Measurements from ENCODE around the gene ANKK1.

Gene ANKK1

GRCh38 chr11:113378692-113379091 lies 8.9 kb upstream of the ANKK1 start:
- H3K4me3 ChIP-seq (ENCODE audit: low read depth, low read length), result no peak overlapping the region
- TF ChIP-seq, protein P1, sequence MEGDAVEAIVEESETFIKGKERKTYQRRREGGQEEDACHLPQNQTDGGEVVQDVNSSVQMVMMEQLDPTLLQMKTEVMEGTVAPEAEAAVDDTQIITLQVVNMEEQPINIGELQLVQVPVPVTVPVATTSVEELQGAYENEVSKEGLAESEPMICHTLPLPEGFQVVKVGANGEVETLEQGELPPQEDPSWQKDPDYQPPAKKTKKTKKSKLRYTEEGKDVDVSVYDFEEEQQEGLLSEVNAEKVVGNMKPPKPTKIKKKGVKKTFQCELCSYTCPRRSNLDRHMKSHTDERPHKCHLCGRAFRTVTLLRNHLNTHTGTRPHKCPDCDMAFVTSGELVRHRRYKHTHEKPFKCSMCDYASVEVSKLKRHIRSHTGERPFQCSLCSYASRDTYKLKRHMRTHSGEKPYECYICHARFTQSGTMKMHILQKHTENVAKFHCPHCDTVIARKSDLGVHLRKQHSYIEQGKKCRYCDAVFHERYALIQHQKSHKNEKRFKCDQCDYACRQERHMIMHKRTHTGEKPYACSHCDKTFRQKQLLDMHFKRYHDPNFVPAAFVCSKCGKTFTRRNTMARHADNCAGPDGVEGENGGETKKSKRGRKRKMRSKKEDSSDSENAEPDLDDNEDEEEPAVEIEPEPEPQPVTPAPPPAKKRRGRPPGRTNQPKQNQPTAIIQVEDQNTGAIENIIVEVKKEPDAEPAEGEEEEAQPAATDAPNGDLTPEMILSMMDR (IDR thresholded peaks at IDR 0.05; ENCODE audit: low read depth, low read length), result no peak
- TF ChIP-seq MAX (IDR thresholded peaks at IDR 0.05; ENCODE audit: low read depth, low read length), result no peak
- TF ChIP-seq POLR2A (IDR thresholded peaks at IDR 0.05; ENCODE audit: extremely low read depth, insufficient read length), result no peak
- DNase-seq (ENCODE audit: low read depth), result no peak

- no peak overlapping the region for H3K4me3 ChIP-seq (ENCODE audit: low read depth, low read length)
- DNase-seq (ENCODE audit: low read depth), result no peak
- TF ChIP-seq, protein P1 (IDR thresholded peaks at IDR 0.05; ENCODE audit: low read depth, low read length), result no peak
- TF ChIP-seq MAX (IDR thresholded peaks at IDR 0.05; ENCODE audit: low read depth, low read length) (no peak), POLR2A (IDR thresholded peaks at IDR 0.05; ENCODE audit: extremely low read depth, insufficient read length) (no peak)
Observed at GRCh38 chr11:113382121-113382520, 5.5 kb upstream of the ANKK1 start.

DNA sequence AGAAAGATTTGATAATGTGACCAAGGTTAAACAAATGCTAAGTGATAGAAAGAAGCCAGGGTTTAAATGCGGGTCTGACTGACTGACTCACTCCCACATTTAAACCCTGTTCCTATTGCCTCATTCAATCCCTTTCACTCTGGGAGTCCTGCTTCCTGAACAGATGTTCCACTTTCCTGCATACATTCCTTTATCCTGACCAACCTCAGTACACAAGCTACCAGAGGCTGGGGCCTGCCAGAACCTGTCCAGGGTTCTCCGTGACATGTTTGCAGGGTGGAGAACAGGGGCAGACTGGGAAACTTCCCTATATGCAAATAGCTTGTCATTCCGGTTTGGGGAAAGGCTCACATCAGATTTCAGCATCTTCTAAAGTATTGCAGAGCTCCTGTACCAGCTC lies 3.0 kb upstream of the ANKK1 start:
- TF ChIP-seq MAX (IDR thresholded peaks at IDR 0.05; ENCODE audit: low read depth, low read length) (no peak), POLR2A (IDR thresholded peaks at IDR 0.05; ENCODE audit: extremely low read depth, insufficient read length) (no peak), MYC (IDR thresholded peaks at IDR 0.05; ENCODE audit: low read depth, low read length) (no peak)
- TF ChIP-seq, protein P1 (IDR thresholded peaks at IDR 0.05; ENCODE audit: low read depth, low read length), result no peak
- DNase-seq (ENCODE audit: low read depth), result no peak
- no peak overlapping the region for H3K4me3 ChIP-seq (ENCODE audit: low read depth, low read length)

GRCh38 chr11:113385749-113386148 lies 1.8 kb upstream of the ANKK1 start:
- no peak overlapping the region for H3K4me3 ChIP-seq (ENCODE audit: low read depth, low read length)
- no peak for DNase-seq (ENCODE audit: low read depth)
- no peak for TF ChIP-seq MAX (IDR thresholded peaks at IDR 0.05; ENCODE audit: low read depth, low read length)
- no peak for TF ChIP-seq MYC (IDR thresholded peaks at IDR 0.05; ENCODE audit: low read depth, low read length)
- TF ChIP-seq, protein P1 (IDR thresholded peaks at IDR 0.05; ENCODE audit: low read depth, low read length), result no peak
- no peak for TF ChIP-seq POLR2A (IDR thresholded peaks at IDR 0.05; ENCODE audit: extremely low read depth, insufficient read length)

DNA sequence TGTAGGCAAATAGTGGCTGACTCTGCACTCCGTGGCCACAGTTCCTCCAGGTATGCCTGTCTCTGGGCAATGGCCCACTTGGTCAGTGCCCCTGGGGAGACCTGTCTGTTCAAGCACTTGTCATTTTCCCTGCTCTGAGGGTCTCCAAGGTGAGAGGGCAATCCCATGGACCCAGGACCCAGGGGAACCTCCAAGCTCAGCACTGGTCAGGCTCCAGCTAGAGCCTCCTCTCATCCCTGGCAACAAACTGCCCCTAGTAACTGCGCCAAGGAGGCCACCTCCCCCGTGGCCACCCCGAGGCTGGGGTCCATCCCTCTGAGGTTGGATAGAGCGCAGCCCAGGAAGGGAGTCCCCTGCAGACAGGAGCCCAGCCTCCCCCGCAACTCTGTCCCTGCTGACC lies 713 bp upstream of the ANKK1 start:
- no peak for TF ChIP-seq MAX (IDR thresholded peaks at IDR 0.05; ENCODE audit: low read depth, low read length)
- TF ChIP-seq POLR2A (IDR thresholded peaks at IDR 0.05; ENCODE audit: extremely low read depth, insufficient read length), result no peak
- TF ChIP-seq MYC (IDR thresholded peaks at IDR 0.05; ENCODE audit: low read depth, low read length), result no peak
- TF ChIP-seq, protein P1 (IDR thresholded peaks at IDR 0.05; ENCODE audit: low read depth, low read length), result no peak
- no peak for DNase-seq (ENCODE audit: low read depth)
- H3K4me3 ChIP-seq (ENCODE audit: low read depth, low read length), result no peak overlapping the region

DNA sequence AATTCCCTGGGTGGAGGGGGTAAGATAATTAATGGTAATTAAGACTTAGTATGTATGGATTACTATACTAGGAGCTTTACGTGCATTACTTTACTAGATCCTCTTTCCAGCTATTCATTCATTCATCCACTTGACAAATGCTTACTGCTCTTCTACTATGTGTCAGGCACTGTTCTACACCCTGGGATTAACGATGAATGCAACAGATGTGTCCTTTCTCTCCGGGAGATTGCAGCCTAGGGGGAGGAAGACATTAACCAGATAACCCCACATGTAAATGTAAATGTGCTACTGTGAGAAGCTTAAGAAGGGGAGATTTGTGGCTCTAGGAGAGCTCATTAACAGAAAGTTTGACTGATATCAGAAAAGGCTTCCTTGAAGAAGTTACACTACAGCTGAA lies 1.7 kb downstream of the ANKK1 start:
- no peak for DNase-seq (ENCODE audit: low read depth)
- TF ChIP-seq, protein P1 (IDR thresholded peaks at IDR 0.05; ENCODE audit: low read depth, low read length), result no peak
- no peak for TF ChIP-seq MYC (IDR thresholded peaks at IDR 0.05; ENCODE audit: low read depth, low read length)
- TF ChIP-seq POLR2A (IDR thresholded peaks at IDR 0.05; ENCODE audit: extremely low read depth, insufficient read length), result no peak
- no peak for TF ChIP-seq MAX (IDR thresholded peaks at IDR 0.05; ENCODE audit: low read depth, low read length)

More for the DNA sequence above, 1.7 kb downstream of the ANKK1 start:
- no peak overlapping the region for H3K4me3 ChIP-seq (ENCODE audit: low read depth, low read length)

Data from NB4 (cell line).